Activated CD8-positive, alpha-beta memory T cell treated with anti-CD3 and anti-CD28 coated beads, Interleukin-2, amount 10 ng/mL, durations not matched to agents 7 days and 5 days (primary cell): ENCODE data around the gene LYST. TPM values are rescaled to one million over a fixed set of nuclear protein-coding genes. Genes with fewer than 3 reads are reported as not detected.
"Not testable (repeated sequence)": the region's sequence is repeated elsewhere in the genome, so short reads cannot be mapped to it uniquely, and the experiment has no call there.

Source experiments
- ATAC-seq: fragments of 150-1000 bp; cut with Tn5 transposase; one replicate; pipeline ENCODE4 v1.10.0; 2021; ENCODE audit warnings: moderate library complexity
- CTCF ChIA-PET: fragments of 350-600 bp; sonication (Branson Sonifier 250); formaldehyde crosslinking; loops from one replicate; lab custom pipeline; 2021; ENCODE audit warnings: antibody characterized with exemption; lab: Charles Lee
- DNase-seq: peaks from one replicate; pipeline ENCODE4 v3.0.0-alpha.2; 2020
- H3K27ac Mint-ChIP-seq: one replicate; pipeline ENCODE4 v1.8.0; 2021; ENCODE audit warnings: mild to moderate bottlenecking, mixed read lengths
- H3K27me3 Mint-ChIP-seq: one replicate; pipeline ENCODE4 v1.8.0; 2021; ENCODE audit warnings: mixed read lengths
- H3K36me3 Mint-ChIP-seq: one replicate; pipeline ENCODE4 v1.8.0; 2021; ENCODE audit warnings: mild to moderate bottlenecking, mixed read lengths
- H3K4me1 Mint-ChIP-seq: one replicate; pipeline ENCODE4 v1.8.0; 2021; ENCODE audit warnings: mixed read lengths
- H3K4me3 Mint-ChIP-seq: one replicate; pipeline ENCODE4 v1.8.0; 2021; ENCODE audit warnings: mild to moderate bottlenecking, moderate library complexity, mixed read lengths
- H3K9me3 Mint-ChIP-seq: one replicate; pipeline ENCODE4 v1.8.0; 2022; ENCODE audit warnings: low read depth, mixed read lengths
- total RNA-seq, 2 experiments: library from RNA; stranded (reverse); gene quantifications; one replicate each; pipeline ENCODE4 v1.2.3, GENCODE V29; 2021

The LYST gene
- total RNA-seq, 2 experiments from 2014 or later = 64.9 to 131 TPM

DNA sequence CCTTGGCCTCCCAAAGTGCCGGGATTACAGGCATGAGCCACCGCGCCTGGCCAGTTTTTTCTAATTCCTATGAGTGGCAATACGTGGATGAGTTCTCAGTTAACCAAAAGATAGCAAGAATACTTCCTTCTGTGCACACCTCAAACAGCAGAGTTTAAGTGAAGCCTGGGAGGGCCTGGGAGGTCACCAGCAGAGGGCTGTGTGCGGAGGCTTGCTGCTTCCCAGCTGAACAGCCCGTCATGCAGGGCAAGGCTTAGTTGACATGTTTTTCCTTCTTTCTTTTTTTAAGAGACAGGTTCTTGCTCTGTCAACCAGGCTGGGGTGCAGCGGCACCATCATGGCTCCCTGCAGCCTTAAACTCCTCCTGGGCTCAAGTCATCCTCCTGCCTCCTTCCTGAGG, 234.9 kb downstream of the LYST start:
- DNase-seq (no peak), ATAC-seq (no peak)
- no peak overlapping the region for H3K4me3 Mint-ChIP-seq
- H3K27me3 Mint-ChIP-seq = peaks cover 17% of the 10 kb centered on the region
- H3K27ac Mint-ChIP-seq = no peak overlapping the region
- CTCF ChIA-PET = interaction anchor here (0.6 kb wide), 1 partner anchor 10 kb away, joined by 3 read pairs; no protein-coding TSS in a partner anchor
- peaks cover 9% of the 10 kb centered on the region for H3K4me1 Mint-ChIP-seq
- H3K9me3 Mint-ChIP-seq = no peaks in the 10 kb centered on the region
- H3K36me3 Mint-ChIP-seq = no peaks in the 10 kb centered on the region

DNA sequence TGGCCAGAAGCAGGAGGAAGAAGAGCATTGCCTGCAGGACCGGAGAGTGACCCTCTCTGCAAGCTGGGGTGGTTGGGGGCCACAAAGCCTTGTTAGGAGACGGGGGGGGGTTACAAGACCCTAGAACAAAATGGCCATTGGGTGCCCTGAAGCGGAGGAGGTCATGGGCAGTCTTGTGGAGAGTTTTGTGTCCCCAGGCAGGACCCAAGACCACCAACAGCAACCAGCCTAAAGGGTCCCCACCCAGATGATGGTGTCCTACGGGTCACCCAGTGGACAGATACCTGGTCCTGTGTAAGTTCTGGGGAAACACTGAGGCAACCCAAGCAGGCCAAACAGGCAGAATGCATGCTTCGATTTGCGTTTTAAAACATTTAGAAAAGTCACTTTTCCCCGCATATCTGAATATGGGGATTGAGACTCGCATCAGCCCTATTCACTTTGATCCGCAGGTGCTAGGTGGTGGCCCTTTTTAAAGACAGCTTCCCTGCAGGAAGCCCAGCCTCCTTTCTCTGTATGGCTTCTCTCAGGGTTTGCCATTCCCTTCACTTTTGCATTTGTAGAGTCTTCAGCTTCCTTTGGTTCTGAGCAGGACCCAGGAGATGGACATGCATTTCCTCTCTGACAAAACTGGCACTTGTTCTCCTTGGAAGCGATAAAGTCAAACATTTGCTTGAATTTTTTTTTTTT, 238.2 kb downstream of the LYST start:
- Mint-ChIP-seq H3K4me1 (peaks cover 22% of the 10 kb centered on the region), H3K27ac (no peak overlapping the region), H3K9me3 (no peaks in the 10 kb centered on the region), H3K4me3 (no peak overlapping the region), H3K36me3 (no peaks in the 10 kb centered on the region), H3K27me3 (peaks cover 40% of the 10 kb centered on the region)
- DNase-seq (no peak), ATAC-seq (no peak)
- CTCF ChIA-PET = interaction anchor here (0.8 kb wide), 1 partner anchor 156 kb away, joined by 4 read pairs; no protein-coding TSS in a partner anchor

DNA sequence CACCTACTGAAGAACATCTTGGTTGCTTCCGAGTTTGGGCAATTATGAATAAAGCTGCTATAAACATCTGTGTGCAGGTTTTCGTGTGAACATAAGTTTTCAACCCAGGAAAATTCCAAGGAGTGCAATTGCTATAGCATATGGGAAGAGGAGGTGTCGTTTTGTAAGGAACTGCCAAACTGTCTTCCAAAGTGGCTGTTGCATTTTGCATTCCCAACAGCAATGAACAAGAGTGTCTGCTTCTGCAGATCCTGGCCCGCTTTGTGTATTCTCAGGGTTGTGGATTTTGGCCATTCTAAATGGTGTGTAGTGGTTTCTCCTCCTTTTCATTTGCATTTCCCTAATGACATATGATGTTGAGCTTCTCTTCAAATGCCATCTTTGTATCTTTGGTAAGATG, 240.9 kb downstream of the LYST start:
- Mint-ChIP-seq H3K27ac (no peak overlapping the region), H3K9me3 (no peaks in the 10 kb centered on the region), H3K4me1 (peaks cover 13% of the 10 kb centered on the region), H3K36me3 (no peaks in the 10 kb centered on the region), H3K4me3 (no peak overlapping the region), H3K27me3 (peaks cover 41% of the 10 kb centered on the region)
- ATAC-seq (no peak), DNase-seq (no peak)
- CTCF ChIA-PET = no interaction called here

DNA sequence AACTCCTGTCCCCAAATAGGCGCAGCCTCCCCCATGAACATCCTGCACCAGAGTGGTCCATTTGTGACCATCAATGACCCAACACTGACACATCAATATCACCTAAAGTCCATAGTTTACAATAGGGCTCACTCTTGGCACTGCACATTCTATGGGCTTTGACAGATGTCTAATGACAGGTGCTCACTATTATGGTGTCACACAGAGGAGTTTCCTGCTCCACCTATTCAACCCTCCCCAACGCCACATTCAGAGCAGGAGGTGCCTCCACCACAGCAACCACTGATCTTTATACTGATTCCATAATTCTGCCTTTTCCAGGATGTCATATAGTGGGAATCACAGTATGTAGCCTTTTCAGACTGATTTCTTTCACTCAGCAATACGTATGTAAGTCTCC, 241.4 kb downstream of the LYST start:
- H3K27ac Mint-ChIP-seq = no peak overlapping the region
- no peak for DNase-seq
- H3K27me3 Mint-ChIP-seq = peaks cover 41% of the 10 kb centered on the region
- no peak for ATAC-seq
- H3K9me3 Mint-ChIP-seq = no peaks in the 10 kb centered on the region
- CTCF ChIA-PET = no interaction called here
- H3K4me1 Mint-ChIP-seq = peaks cover 13% of the 10 kb centered on the region
- H3K4me3 Mint-ChIP-seq = no peak overlapping the region
- H3K36me3 Mint-ChIP-seq = no peaks in the 10 kb centered on the region

DNA sequence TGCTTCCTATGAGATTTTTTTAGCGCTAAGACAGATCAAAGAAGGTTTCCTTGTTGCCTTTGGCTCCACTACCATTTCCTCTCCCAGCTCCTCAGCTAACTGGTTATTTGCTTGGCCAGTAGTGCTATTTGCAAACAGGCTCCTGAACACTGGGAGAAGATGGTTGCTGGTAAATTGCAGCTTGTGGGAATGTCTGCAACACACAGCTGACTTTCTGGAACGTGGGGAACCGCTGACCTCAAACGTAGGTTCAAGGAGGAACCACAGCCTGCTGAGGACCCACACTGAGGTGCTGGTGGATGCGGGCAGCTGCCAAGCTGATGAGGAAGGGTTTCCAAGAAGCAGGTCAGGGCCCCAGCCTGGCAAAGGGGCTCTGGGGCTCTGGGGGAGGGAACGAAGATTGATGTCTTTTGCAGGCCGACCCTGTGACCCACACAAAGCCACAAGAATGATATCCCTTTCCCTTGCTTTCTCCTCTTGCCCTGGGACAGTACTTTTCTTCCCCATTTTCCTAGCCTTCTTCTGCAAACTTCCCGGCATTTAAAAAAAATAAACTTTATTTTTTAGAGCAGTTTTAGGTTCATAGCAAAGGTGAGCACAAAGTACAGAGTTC, 241.9 kb downstream of the LYST start:
- Mint-ChIP-seq H3K9me3 (no peaks in the 10 kb centered on the region), H3K36me3 (no peaks in the 10 kb centered on the region), H3K27me3 (peaks cover 39% of the 10 kb centered on the region), H3K4me1 (peaks cover 13% of the 10 kb centered on the region), H3K4me3 (no peak overlapping the region), H3K27ac (no peak overlapping the region)
- ATAC-seq (no peak), DNase-seq (no peak)
- CTCF ChIA-PET = no interaction called here

DNA sequence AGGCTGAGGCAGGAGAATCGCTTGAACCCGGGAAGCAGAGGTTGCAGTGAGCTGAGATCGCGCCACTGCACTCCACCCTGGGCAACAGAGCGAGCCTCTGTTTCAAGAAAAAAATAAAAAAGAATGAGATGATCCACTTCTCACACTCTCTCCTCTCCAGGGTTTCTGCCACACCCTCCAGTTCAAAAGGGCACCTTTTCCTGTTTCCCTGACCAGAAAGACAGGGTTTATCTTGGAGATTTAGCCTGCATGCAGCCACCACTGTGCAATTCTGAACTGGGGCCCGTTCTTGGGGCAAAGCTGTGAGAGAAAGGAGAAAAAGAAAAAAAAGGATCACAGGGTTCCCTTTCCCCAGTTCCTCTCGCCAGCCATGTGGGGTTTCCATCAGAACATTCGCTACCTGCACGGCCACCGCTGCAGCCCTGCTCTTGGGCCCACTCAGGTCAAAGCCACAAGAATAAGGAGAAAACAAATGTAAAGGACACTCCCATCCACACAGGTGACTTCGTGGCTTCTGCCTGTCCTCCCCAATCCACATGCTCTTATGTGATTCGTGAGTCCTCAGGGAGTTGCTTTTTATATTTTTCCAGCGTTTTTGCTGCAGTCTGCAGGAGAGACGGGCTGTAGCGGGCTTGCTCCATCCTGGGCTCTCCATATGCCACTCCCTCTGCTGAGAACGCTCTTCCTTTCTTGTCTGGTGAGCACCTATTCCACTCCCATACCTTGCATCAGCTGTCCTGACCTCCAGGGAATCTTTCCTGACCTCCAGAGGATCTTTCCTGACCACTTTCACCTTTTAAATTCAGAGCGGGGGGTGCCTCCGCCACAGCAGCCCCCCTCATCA, 243.5 kb downstream of the LYST start:
- Mint-ChIP-seq H3K4me3 (no peak overlapping the region), H3K4me1 (peaks cover 13% of the 10 kb centered on the region), H3K27ac (no peak overlapping the region), H3K9me3 (no peaks in the 10 kb centered on the region), H3K36me3 (no peaks in the 10 kb centered on the region), H3K27me3 (peaks cover 38% of the 10 kb centered on the region)
- ATAC-seq (no peak), DNase-seq (no peak)
- CTCF ChIA-PET = interaction anchor here (0.6 kb wide), 1 partner anchor 68 kb away, joined by 3 read pairs; no protein-coding TSS in a partner anchor

DNA sequence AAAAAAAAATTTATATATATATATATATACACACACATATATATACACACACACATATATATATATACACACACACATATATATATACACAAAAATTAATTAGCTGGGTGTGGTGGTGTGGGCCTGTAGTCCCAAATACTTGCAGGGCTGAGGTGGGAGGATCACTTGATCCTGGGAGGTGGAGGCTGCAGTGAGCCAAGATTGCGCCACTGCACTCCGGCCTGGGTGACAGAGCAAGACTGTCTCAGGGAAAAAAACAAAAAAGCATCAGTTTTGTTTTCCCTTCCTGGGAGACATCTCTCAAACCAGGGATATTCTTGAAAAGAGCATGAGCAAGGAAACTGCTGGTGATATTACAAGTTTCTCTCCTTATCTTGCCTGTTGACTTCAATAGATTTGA, 247.6 kb downstream of the LYST start:
- CTCF ChIA-PET = interaction anchor here (0.9 kb wide), 2 partner anchors 16 to 21 kb away, joined by 3 to 4 read pairs; no protein-coding TSS in a partner anchor
- not testable (repeated sequence) for H3K9me3 Mint-ChIP-seq, H3K27ac Mint-ChIP-seq, DNase-seq, H3K36me3 Mint-ChIP-seq, H3K4me3 Mint-ChIP-seq, ATAC-seq, H3K4me1 Mint-ChIP-seq
- H3K27me3 Mint-ChIP-seq = peaks cover 23% of the 10 kb centered on the region

DNA sequence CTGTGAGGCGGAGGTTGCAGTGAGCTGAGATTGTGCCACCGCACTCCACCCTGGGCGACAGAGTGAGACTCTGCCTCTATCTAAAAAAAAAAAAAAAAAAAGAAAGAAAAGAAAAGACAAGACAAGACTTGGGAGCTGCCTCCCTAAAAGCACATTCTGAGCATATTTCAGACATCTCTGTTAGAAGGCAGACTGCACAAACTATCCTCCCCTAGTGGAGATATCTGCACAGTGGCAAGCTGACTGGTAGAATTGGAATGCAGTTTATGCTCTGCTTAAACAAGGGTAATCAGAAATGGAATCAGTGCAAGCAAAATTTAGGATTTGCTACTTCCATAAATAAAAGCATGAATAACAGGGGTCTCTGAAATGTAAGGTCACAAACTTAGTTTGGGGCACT, 248.9 kb downstream of the LYST start:
- ATAC-seq (no peak), DNase-seq (no peak)
- H3K27me3 Mint-ChIP-seq = peaks cover 15% of the 10 kb centered on the region
- H3K4me1 Mint-ChIP-seq = no peaks in the 10 kb centered on the region
- H3K27ac Mint-ChIP-seq = no peak overlapping the region
- CTCF ChIA-PET = interaction anchor here (1.2 kb wide), 1 partner anchor 20 kb away, joined by 3 read pairs; no protein-coding TSS in a partner anchor
- no peaks in the 10 kb centered on the region for H3K36me3 Mint-ChIP-seq
- no peak overlapping the region for H3K4me3 Mint-ChIP-seq
- no peaks in the 10 kb centered on the region for H3K9me3 Mint-ChIP-seq

DNA sequence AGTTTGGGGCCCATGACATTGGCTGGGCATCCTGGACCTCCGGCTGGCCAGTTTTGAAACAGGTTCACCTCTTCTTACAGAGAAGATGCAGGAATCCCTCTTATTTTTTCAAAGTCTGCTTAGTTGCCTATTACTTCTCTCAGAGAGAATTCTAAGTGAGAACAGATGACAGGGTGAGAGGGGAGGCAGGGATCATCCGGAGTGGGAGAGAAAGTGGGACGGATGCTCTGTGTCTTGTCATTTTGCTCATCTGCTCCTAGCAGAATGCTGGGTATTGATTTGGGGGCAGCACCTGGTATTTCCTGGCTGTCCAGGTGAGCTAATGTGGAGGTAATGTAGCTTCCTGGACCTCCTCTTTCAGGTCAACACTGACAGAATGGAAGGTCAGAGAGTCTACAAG, 249.6 kb downstream of the LYST start:
- H3K9me3 Mint-ChIP-seq = no peaks in the 10 kb centered on the region

DNA sequence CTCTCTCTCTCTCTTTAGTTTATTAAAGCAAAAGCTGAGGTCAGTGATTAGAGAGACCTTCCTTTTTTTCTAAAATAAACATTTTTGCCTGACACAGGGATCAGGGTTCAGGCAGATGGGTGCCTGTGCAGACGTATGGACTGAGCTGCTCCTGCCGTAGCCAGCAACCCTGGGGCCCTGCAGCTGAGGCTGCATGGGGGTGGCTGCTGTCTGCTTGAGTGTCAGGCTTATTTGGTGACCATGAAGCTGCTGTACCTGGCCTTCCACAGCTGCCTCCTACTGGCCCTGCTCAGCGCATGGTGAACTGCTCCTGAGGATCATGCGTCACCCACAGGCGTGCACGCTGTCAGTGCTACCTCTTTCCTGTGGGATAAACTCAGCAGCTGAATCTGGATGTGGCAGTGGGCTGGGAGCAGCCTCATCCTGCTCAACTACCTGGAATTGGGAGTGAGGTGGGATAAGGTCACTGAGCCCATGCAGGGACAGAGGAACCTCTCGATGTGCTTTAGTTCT, 252.2 kb downstream of the LYST start:
- no peaks in the 10 kb centered on the region for H3K9me3 Mint-ChIP-seq
- ATAC-seq = no peak
- H3K36me3 Mint-ChIP-seq = no peaks in the 10 kb centered on the region
- DNase-seq = no peak
- no peaks in the 10 kb centered on the region for H3K4me1 Mint-ChIP-seq
- no peak overlapping the region for H3K4me3 Mint-ChIP-seq
- CTCF ChIA-PET = interaction anchor here (3.0 kb wide), 1 partner anchor 13 kb away, joined by 15 read pairs; no protein-coding TSS in a partner anchor
- H3K27ac Mint-ChIP-seq = no peak overlapping the region
- peaks cover 16% of the 10 kb centered on the region for H3K27me3 Mint-ChIP-seq

More for the DNA sequence above, 249.6 kb downstream of the LYST start:
- no peak overlapping the region for H3K4me3 Mint-ChIP-seq
- no peaks in the 10 kb centered on the region for H3K36me3 Mint-ChIP-seq
- H3K27me3 Mint-ChIP-seq = peaks cover 13% of the 10 kb centered on the region
- CTCF ChIA-PET = no interaction called here
- H3K4me1 Mint-ChIP-seq = no peaks in the 10 kb centered on the region
- no peak overlapping the region for H3K27ac Mint-ChIP-seq
- DNase-seq (no peak), ATAC-seq (no peak)

DNA sequence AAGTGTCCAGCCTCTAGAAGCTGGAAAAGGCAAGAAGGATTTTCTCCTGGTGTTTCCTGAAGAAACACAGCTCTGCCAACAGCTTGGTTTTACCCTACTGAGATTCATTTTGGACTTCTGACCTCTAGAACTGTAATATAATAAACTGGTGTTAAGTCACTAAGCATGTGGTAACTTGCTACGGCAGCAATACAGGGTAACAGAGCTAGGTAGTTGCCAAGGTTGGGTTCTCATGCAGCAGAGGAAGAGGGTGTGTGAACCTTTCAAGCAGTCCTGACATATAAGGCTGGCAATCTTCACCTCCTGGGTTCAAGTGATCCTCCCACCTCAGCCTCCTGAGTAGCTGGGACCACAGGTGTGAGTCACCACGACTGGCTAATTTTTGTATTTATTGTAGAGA, 253.1 kb downstream of the LYST start:
- Mint-ChIP-seq H3K9me3 (no peaks in the 10 kb centered on the region), H3K4me1 (no peaks in the 10 kb centered on the region), H3K27me3 (peaks cover 16% of the 10 kb centered on the region), H3K4me3 (no peak overlapping the region), H3K36me3 (no peaks in the 10 kb centered on the region), H3K27ac (no peak overlapping the region)
- DNase-seq (no peak), ATAC-seq (no peak)
- CTCF ChIA-PET = interaction anchor here (1.3 to 3.0 kb wide), 2 partner anchors 12 to 85 kb away, joined by 3 to 15 read pairs; no protein-coding TSS in a partner anchor

DNA sequence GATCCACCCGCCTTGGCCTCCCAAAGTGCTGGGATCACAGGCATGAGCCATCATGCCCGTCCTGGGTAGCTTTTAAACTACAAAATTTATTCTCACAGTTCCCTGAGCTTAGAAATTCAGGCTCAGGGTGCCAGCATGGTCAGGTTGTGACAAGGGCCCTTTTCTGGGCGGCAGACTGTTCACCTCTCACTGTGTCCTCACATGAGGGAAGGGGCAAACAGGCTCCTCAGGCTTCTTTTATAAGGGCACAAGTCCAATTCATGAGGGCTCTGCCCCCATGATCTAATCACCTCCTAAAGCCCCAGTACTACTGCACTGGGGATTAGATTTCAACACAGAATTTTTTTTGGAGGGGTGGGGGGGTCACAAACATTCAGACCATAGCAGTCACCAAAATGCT, 253.9 kb downstream of the LYST start:
- no peak for ATAC-seq
- CTCF ChIA-PET = interaction anchor here (1.0 to 3.0 kb wide), 3 partner anchors 11 to 170 kb away, joined by 3 to 15 read pairs (median 3); no protein-coding TSS in a partner anchor
- DNase-seq = no peak
- Mint-ChIP-seq H3K27me3 (peaks cover 12% of the 10 kb centered on the region), H3K27ac (no peak overlapping the region), H3K9me3 (no peaks in the 10 kb centered on the region), H3K36me3 (no peaks in the 10 kb centered on the region), H3K4me3 (no peak overlapping the region), H3K4me1 (no peaks in the 10 kb centered on the region)
